ENCODE data around the gene HOXA1.

The HOXA1 gene

GRCh38 chr7:27095897-27096767 lies at the start of gene HOXA1:
HOXA1 (minus strand) TSS chr7:27096000; CDS start chr7:27095912, 88 bp downstream.
- Histone ChIP-seq H3K9me3 (ENCODE audit: control insufficient read depth in 1 of 2, low read length in 2 of 2) (no peaks in the 10 kb centered on the region), H3K4me1 (ENCODE audit: control insufficient read depth in 1 of 2, insufficient read depth in 2 of 2, low read length in 2 of 2) (peaks cover 17 to 35% of the 10 kb centered on the region in 2 donors), H3K27ac (ENCODE audit: low read depth, low read length) (peak within 1 kb of the TSS; percentile 85), H3K9ac (ENCODE audit: low read depth in 1 of 2, low read length in 2 of 2) (peak within 1 kb of the TSS; percentile 71 to 84), H3K27me3 (ENCODE audit: control insufficient read depth in 1 of 2, insufficient read depth in 2 of 2, low read length in 2 of 2) (peaks cover 60 to 82% of the 10 kb centered on the region in 2 donors), H3K36me3 (ENCODE audit: control insufficient read depth in 1 of 2, insufficient read depth in 2 of 2, low read length in 2 of 2) (peaks cover 0 to 3% of the 10 kb centered on the region in 2 donors), H3K4me3 (ENCODE audit: low read depth in 1 of 2, low read length in 2 of 2) (peak within 1 kb of the TSS; percentile 78 to 87)

- peaks cover 80 to 85% of the 10 kb centered on the region in 2 donors for H3K27me3 ChIP-seq (ENCODE audit: control insufficient read depth in 1 of 2, insufficient read depth in 2 of 2, low read length in 2 of 2)
- H3K9me3 ChIP-seq (ENCODE audit: control insufficient read depth in 1 of 2, low read length in 2 of 2): no peaks in the 10 kb centered on the region
- peaks cover 12 to 30% of the 10 kb centered on the region in 2 donors for H3K4me1 ChIP-seq (ENCODE audit: control insufficient read depth in 1 of 2, insufficient read depth in 2 of 2, low read length in 2 of 2)
- no peak overlapping the region for H3K4me3 ChIP-seq (ENCODE audit: low read depth in 1 of 2, low read length in 2 of 2)
- H3K9ac ChIP-seq (ENCODE audit: low read depth in 1 of 2, low read length in 2 of 2): no peak overlapping the region
- H3K36me3 ChIP-seq (ENCODE audit: control insufficient read depth in 1 of 2, insufficient read depth in 2 of 2, low read length in 2 of 2): no peaks in the 10 kb centered on the region
- H3K27ac ChIP-seq (ENCODE audit: low read depth, low read length): no peak overlapping the region
These were observed 49.5 kb upstream of the HOXA1 start for GRCh38 chr7:27145165-27145913.

- Histone ChIP-seq H3K36me3 (ENCODE audit: control insufficient read depth in 1 of 2, insufficient read depth in 2 of 2, low read length in 2 of 2) (no peaks in the 10 kb centered on the region), H3K4me1 (ENCODE audit: control insufficient read depth in 1 of 2, insufficient read depth in 2 of 2, low read length in 2 of 2) (peaks cover 10 to 29% of the 10 kb centered on the region in 2 donors)
These were observed 49.0 kb upstream of the HOXA1 start for GRCh38 chr7:27144781-27145164.

GRCh38 chr7:27143950-27144780 lies 48.4 kb upstream of the HOXA1 start:
- Histone ChIP-seq H3K27me3 (ENCODE audit: control insufficient read depth in 1 of 2, insufficient read depth in 2 of 2, low read length in 2 of 2) (peaks cover 73 to 74% of the 10 kb centered on the region in 2 donors), H3K27ac (ENCODE audit: low read depth, low read length) (no peak overlapping the region), H3K36me3 (ENCODE audit: control insufficient read depth in 1 of 2, insufficient read depth in 2 of 2, low read length in 2 of 2) (no peaks in the 10 kb centered on the region), H3K4me3 (ENCODE audit: low read depth in 1 of 2, low read length in 2 of 2) (peak overlapping the region; percentile 55 to 71), H3K9ac (ENCODE audit: low read depth in 1 of 2, low read length in 2 of 2) (no peak overlapping the region), H3K4me1 (ENCODE audit: control insufficient read depth in 1 of 2, insufficient read depth in 2 of 2, low read length in 2 of 2) (peaks cover 10 to 29% of the 10 kb centered on the region in 2 donors), H3K9me3 (ENCODE audit: control insufficient read depth in 1 of 2, low read length in 2 of 2) (no peaks in the 10 kb centered on the region)

More at GRCh38 chr7:27144781-27145164, 49.0 kb upstream of the HOXA1 start:
- no peak overlapping the region for H3K9ac ChIP-seq (ENCODE audit: low read depth in 1 of 2, low read length in 2 of 2)
- H3K9me3 ChIP-seq (ENCODE audit: control insufficient read depth in 1 of 2, low read length in 2 of 2): no peaks in the 10 kb centered on the region
- H3K27me3 ChIP-seq (ENCODE audit: control insufficient read depth in 1 of 2, insufficient read depth in 2 of 2, low read length in 2 of 2): peaks cover 77 to 79% of the 10 kb centered on the region in 2 donors
- no peak overlapping the region for H3K27ac ChIP-seq (ENCODE audit: low read depth, low read length)
- peak overlapping the region in 1 of 2 donors; percentile 55 for H3K4me3 ChIP-seq (ENCODE audit: low read depth in 1 of 2, low read length in 2 of 2)

GRCh38 chr7:27143023-27143949 lies 47.5 kb upstream of the HOXA1 start, which contains the start of gene HOXA5:
HOXA5 (minus strand) TSS chr7:27143681; CDS start chr7:27143607, 74 bp downstream.
- no peaks in the 10 kb centered on the region for H3K9me3 ChIP-seq (ENCODE audit: control insufficient read depth in 1 of 2, low read length in 2 of 2)
- peak within 1 kb of the TSS; percentile 78 for H3K27ac ChIP-seq (ENCODE audit: low read depth, low read length)
- H3K9ac ChIP-seq (ENCODE audit: low read depth in 1 of 2, low read length in 2 of 2): peak within 1 kb of the TSS; percentile 70 to 74
- peak within 1 kb of the TSS; percentile 71 to 75 for H3K4me3 ChIP-seq (ENCODE audit: low read depth in 1 of 2, low read length in 2 of 2)
- peaks cover 9 to 24% of the 10 kb centered on the region in 2 donors for H3K4me1 ChIP-seq (ENCODE audit: control insufficient read depth in 1 of 2, insufficient read depth in 2 of 2, low read length in 2 of 2)
- H3K36me3 ChIP-seq (ENCODE audit: control insufficient read depth in 1 of 2, insufficient read depth in 2 of 2, low read length in 2 of 2): no peaks in the 10 kb centered on the region
- peaks cover 65 to 67% of the 10 kb centered on the region in 2 donors for H3K27me3 ChIP-seq (ENCODE audit: control insufficient read depth in 1 of 2, insufficient read depth in 2 of 2, low read length in 2 of 2)

GRCh38 chr7:27142580-27143022 lies 46.8 kb upstream of the HOXA1 start:
- H3K4me1 ChIP-seq (ENCODE audit: control insufficient read depth in 1 of 2, insufficient read depth in 2 of 2, low read length in 2 of 2): peaks cover 6 to 20% of the 10 kb centered on the region in 2 donors
- H3K27me3 ChIP-seq (ENCODE audit: control insufficient read depth in 1 of 2, insufficient read depth in 2 of 2, low read length in 2 of 2): peaks cover 61 to 62% of the 10 kb centered on the region in 2 donors
- H3K9me3 ChIP-seq (ENCODE audit: control insufficient read depth in 1 of 2, low read length in 2 of 2): no peaks in the 10 kb centered on the region
- H3K4me3 ChIP-seq (ENCODE audit: low read depth in 1 of 2, low read length in 2 of 2): peak overlapping the region; percentile 71 to 75
- no peaks in the 10 kb centered on the region for H3K36me3 ChIP-seq (ENCODE audit: control insufficient read depth in 1 of 2, insufficient read depth in 2 of 2, low read length in 2 of 2)
- peak overlapping the region; percentile 70 to 74 for H3K9ac ChIP-seq (ENCODE audit: low read depth in 1 of 2, low read length in 2 of 2)
- H3K27ac ChIP-seq (ENCODE audit: low read depth, low read length): peak overlapping the region; percentile 78

- peak overlapping the region; percentile 71 to 75 for H3K4me3 ChIP-seq (ENCODE audit: low read depth in 1 of 2, low read length in 2 of 2)
- H3K4me1 ChIP-seq (ENCODE audit: control insufficient read depth in 1 of 2, insufficient read depth in 2 of 2, low read length in 2 of 2): peaks cover 7 to 16% of the 10 kb centered on the region in 2 donors
These were observed 46.3 kb upstream of the HOXA1 start for GRCh38 chr7:27141923-27142579.

GRCh38 chr7:27141137-27141922 lies 45.5 kb upstream of the HOXA1 start:
- Histone ChIP-seq H3K4me1 (ENCODE audit: control insufficient read depth in 1 of 2, insufficient read depth in 2 of 2, low read length in 2 of 2) (peaks cover 11 to 16% of the 10 kb centered on the region in 2 donors), H3K9ac (ENCODE audit: low read depth in 1 of 2, low read length in 2 of 2) (peak overlapping the region; percentile 70 to 74)

More at GRCh38 chr7:27141923-27142579, 46.3 kb upstream of the HOXA1 start:
- peak overlapping the region; percentile 70 to 74 for H3K9ac ChIP-seq (ENCODE audit: low read depth in 1 of 2, low read length in 2 of 2)
- H3K27me3 ChIP-seq (ENCODE audit: control insufficient read depth in 1 of 2, insufficient read depth in 2 of 2, low read length in 2 of 2): peaks cover 55 to 59% of the 10 kb centered on the region in 2 donors
- no peaks in the 10 kb centered on the region for H3K36me3 ChIP-seq (ENCODE audit: control insufficient read depth in 1 of 2, insufficient read depth in 2 of 2, low read length in 2 of 2)
- H3K9me3 ChIP-seq (ENCODE audit: control insufficient read depth in 1 of 2, low read length in 2 of 2): no peaks in the 10 kb centered on the region
- peak overlapping the region; percentile 78 for H3K27ac ChIP-seq (ENCODE audit: low read depth, low read length)

More at GRCh38 chr7:27141137-27141922, 45.5 kb upstream of the HOXA1 start:
- H3K4me3 ChIP-seq (ENCODE audit: low read depth in 1 of 2, low read length in 2 of 2): peak overlapping the region; percentile 71 to 75
- H3K27ac ChIP-seq (ENCODE audit: low read depth, low read length): peak overlapping the region; percentile 54
- no peaks in the 10 kb centered on the region for H3K9me3 ChIP-seq (ENCODE audit: control insufficient read depth in 1 of 2, low read length in 2 of 2)
- peaks cover 48 to 56% of the 10 kb centered on the region in 2 donors for H3K27me3 ChIP-seq (ENCODE audit: control insufficient read depth in 1 of 2, insufficient read depth in 2 of 2, low read length in 2 of 2)
- no peaks in the 10 kb centered on the region for H3K36me3 ChIP-seq (ENCODE audit: control insufficient read depth in 1 of 2, insufficient read depth in 2 of 2, low read length in 2 of 2)
